NCI-H128 (cell line): ENCODE data around the gene ANKLE2.
"Not testable (repeated sequence)": the region's sequence is repeated elsewhere in the genome, so short reads cannot be mapped to it uniquely, and the experiment has no call there.

ENCODE experiments used
- DNase-seq: peaks from one replicate; lab custom pipeline; 2025; ENCODE audit not compliant: unreplicated experiment; lab: John Stamatoyannopoulos, UW

ANKLE2 gene

DNA sequence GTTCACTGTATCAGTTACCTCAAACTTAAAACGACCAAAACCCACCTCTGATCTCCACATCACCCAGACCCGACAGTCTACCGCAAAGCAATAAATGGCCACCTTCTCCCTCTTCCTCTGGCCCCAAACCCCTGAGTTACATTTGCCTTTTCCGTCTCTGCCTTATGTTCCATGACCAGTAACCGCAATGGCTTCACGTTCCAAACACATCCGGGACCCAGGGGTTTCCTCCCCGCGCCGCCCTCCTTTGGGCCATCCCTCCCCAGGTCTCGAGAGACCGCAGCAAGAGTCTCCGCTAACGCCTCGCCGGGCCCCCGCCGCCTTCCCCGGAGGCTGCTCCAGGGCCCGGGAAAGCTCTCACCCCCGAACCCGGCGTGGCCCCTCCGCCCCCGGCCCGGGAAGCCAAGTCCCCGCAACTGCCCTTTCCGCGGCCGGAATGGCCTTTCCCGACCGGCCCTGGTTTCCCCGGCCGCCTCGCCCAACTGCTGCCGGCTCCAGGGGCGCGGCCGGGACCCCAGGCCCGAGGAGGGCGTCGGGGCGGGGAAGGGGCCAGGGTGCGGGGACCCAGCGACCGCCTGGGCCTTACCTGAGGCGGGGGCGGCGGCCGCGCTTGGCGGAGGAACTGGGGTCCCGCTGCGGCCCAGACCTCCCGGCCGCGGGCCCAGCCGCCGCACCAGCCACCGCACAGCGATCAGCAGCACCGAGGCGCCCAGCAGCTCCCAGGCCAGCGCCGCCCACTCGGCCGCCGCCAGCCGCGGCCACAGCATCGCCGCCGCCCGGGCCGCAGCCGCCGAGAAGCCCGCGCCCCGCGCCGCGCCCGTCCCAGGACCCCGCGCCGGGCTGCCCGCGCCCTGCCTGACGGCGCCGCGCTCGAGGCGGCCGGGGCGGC, at the start of gene ANKLE2:
Gene ANKLE2, minus strand, starts transcription at position 801 of the 889 bp plus-strand sequence. Its CDS starts 34 bp downstream, at position 767.
- no peak for DNase-seq

DNA sequence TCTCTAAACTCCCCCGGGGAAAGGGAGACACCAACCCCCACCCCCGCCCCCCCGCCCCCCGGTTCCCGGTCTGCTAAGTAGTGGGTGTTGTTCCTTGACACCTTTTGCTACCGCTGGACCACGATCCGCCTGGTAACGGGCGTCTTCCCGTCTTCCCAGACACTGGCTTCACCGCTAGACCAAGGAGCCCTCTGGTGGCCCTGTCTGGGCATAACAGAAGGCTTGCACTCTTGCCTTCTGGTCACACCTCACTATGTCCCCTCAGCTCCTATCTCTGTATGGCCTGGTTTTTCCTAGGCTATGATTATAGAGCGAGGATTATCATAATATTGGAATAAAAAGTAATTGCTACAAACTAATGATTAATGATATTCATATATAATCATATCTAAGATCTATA, 47.8 kb upstream of the ANKLE2 start:
- DNase-seq, result peak; percentile 0

DNA sequence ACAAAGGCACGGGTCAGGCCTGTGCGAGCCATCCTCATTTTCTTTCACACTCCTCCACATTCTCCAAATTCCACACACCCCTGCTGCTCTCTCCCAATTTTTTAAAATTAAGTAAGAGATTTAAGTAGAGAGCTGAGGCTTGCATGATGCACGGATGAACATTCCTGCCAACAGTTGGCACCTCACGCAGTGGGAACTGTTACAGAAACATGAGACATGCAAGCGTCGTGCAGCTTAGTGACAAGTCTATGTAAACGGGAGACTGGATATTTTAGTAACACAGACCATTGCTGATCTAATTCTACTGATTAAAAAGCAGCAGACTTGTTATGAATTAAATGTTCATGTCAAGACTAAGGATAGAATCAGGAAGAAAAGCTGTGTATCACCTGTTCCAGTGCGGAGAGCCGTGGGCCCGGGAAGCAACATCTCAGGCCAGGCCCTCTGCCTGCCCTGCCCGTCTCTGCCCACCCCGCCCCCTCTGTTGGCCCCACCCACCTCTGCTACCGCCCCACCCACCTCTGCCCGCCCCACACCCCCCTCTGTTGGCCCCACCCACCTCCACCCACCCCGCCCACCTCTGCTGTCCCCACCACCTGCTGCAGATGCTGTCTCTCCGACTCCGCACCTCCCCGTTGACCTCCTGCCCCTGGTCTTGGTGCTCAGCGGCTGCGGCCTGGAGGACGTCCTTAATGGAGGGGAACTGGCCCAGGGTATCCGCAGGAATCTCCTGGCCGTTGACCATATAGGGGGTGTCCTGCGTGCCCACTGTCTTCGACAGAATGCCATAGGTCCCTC, 45.9 kb upstream of the ANKLE2 start:
- DNase-seq, result no peak

DNA sequence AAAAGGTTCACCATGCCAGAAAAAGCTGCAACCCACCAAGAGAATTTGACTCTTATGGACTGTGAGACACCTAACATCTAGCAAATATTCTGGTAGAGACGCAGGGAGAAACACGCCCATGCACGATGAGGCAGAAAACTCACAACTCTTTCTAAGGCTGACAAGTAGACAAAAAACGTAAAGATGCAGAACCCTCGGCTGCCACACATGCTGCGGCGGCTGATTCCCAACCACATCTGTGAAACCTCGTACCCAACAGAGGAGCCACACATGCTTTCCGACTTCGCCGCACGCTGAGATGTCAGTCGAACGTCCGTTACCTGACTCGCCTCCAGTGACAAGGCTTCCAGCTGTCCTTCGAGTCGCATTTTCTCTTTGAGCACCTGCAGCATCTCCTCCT, 45.2 kb upstream of the ANKLE2 start:
- DNase-seq, result no peak

DNA sequence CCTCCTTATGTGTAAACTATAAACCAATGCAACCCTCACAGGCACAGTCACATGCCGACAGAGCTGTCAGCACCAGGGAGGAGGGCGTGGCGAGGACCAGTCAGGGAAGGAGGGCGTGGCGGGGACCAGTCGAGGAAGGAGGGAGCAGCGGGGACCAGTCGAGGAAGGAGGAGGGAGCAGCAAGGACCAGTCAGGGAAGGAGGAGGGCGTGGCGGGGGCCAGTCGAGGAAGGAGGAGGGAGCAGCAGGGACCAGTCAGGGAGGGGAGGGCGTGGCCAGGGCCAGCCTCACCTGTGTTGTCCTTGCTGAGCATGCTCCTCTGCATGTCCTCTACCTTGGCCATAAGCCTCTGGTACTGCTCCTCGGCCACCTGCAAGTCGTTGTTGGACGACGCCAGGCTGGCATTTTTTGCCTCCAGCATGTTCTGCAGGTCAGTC, 42.8 kb upstream of the ANKLE2 start:
- no peak for DNase-seq

DNA sequence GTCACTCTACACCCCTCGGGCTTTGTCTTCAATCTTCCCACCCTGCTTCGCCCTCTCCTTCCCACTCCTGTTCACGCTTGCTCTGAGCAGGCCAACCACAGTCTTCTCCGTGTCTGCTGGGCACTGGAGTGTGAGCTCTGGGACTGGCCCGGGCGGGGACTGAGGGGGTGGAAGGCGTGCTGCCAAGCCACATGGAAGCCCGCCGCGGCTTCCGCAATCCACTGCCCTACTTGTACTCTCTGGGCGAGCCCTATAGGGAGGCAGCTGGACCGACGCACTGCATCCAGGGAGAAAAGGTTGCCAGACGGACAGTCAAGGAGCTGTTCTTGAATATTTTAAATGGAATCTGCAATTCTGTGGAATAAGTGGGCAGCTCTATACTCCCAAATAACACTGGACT, 42.3 kb upstream of the ANKLE2 start:
- DNase-seq, result no peak

DNA sequence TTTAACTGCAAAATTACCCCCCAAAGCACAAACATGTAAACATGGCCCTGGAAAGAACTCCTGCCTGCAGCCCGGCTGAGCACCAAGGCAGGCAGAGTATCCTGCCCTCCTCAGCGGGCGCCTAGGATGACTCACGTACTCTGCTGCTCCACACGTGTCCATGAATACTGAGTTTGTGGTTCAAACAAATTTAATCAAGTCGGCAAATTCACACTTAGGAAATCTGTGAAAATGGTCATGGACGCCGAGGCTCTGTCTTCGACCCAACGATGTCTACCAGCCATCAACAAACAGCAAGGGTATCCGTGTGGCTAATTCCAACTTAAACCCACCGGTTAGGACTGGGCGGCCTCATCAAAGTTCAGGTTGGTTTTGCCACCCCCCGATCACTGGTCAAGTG, 41.5 kb upstream of the ANKLE2 start:
- DNase-seq, result no peak

DNA sequence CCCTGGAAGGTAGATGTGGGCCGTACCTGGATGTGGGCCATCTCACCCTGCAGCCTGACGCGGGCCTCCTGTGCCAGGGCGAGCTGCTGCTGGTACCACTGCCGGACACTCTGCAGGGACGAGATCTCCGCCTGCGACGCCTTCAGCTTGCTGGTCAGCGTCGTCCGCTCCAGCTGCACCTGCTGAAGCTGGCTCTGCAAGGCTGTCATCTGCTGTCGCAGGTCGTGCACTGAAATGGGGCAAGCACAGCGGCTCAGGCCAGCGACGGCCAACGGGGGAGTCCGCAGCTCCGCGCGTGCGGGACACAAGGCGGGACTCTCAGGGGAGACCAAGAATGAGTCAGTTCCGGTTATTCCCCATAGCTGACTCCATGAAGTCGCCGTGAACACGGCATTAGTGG, 40.1 kb upstream of the ANKLE2 start:
- no peak for DNase-seq

DNA sequence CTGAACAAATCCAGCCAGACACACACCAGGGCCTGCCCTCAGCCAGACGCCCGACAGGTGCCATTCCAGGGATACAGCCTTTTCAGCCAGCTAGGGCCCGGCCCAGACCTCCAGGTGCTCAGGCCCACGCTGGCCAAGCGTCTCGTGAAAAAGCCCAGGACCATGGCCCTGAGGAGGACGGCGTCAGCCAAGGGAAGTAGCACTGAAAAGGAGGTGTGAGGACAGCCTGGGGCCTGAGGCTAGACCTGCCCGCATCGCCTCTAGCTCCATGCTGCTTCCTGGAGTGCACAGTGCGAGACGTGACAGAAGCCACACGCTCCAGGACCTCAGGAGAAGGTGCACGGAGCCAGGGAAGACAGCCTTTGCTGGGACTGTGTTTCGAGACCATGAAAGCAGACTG, 37.2 kb upstream of the ANKLE2 start:
- DNase-seq, result no peak

DNA sequence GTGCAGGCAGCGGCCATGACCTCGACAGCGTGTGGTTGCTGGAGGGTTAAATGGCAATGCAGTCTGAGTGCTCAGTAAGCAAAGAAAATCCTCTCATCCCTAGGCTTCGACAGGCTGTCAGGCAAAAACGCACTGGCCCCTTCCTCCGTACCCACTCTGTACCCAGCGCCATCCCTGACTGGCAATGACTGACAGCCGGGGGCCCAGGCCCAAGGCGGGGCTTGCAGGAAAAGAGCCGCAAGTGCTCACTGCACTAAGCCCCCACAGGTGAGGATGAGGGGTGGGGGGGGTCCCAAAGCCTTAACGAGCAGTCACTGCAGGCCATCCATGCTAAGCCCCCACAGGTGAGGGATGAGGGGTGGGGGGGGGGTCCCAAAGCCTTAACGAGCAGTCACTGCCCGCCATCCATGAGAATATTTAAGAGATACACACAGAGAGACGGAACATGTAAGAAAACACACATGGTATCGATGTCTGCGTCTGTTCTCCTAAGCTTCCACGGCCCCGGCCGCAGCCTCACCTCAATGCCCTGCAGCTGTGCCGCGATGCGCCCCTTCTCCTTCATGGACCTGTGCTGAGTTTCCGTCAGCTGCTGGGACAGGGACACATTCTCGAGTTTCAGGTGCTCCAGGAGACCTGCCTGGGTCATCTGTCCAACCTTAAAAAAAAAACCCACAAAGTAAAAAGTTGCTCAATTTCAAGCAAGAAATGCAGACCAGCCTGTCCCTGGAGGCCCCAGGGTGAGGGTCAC, 36.4 kb upstream of the ANKLE2 start:
- DNase-seq, result no peak

DNA sequence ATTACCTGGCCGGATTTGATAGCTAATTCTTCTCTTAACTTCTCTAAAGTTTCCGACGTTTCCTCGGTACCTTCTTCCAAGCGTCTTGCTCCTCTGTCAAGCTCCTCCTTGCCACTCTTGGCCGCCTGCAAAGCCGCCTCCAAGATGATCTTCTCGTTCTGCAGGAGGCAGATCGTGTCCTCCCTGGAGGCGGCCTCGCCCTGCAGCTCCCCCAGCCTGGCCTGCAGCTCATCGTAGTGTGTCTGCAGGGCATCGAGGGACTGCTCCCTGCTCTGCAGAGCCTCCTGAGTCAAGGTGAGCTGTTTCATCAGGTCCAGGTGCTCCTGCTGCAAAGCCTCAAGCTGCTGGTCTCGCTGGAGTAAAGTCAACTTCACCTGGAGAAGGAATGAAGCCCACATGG, 34.2 kb upstream of the ANKLE2 start:
- no peak for DNase-seq

DNA sequence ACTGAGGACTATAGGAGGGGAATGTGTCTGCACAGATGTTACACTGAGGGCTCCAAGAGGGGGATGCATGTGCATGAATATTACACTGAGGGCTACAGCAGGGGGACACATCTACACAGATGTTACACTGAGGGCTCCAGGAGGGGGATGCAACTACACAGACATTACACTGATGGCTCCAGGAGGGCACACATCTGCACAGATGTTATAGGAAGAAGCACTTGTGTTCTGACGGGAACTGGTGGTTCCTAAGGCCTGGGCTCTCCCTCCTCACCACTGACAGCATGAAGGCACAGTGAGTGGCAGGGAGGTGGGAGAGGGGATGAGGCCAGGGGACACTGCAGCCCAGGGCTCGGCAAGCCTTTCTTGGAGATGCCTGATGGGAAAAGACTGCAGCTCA, 30.3 kb upstream of the ANKLE2 start:
- not testable (repeated sequence) for DNase-seq

DNA sequence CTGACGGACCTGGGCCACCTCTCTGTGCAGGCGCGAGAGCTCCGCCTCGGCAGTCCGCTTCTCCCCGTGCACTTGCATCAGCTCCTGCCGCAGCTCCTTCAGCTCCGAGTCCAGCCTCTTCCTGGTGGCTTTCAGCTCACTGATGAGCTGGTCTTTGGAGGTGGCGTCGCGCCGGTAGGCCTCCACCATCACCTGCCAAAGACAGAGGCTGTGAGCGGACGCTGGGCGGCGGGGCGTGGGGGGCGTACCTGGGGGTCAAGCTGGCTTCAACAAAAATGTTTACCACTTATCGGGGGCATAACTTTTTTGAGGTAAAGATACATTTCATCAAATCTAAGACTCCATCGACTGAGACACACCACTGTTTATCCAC, 27.5 kb upstream of the ANKLE2 start:
- no peak for DNase-seq

DNA sequence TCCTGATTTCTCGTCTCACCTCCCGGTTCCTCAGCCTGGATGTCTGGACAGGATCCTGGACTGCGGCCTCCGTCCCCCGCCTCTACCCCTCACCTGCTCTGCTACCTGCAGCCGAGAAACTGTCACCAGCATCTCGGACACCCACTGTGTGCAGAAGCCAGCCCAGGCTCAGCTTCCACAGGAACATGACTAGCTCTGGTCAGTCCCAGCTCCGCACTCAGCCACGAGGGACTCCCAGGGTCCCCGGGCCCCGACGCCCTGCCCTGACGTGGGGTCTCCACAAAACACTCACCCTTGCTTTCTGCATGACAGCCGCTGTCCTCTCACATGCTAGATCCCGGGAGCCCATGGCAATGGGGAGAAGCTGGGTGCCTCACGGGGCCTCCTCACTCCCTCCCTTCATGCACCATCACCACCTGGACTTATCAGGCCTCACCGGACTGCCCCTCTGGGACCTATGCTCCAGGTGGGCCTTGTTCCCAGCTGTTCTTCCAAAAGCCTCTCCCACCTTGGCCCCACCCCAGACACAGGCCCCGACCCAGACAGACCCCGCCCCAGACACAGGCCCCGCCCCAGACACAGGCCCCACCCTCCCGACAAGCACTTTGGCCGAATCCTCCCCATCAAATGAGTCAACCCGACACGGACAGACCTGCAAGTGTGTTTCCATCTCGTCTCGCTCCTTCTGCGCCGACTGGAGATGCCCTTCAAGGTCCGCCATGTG, 26.9 kb upstream of the ANKLE2 start:
- no peak for DNase-seq

DNA sequence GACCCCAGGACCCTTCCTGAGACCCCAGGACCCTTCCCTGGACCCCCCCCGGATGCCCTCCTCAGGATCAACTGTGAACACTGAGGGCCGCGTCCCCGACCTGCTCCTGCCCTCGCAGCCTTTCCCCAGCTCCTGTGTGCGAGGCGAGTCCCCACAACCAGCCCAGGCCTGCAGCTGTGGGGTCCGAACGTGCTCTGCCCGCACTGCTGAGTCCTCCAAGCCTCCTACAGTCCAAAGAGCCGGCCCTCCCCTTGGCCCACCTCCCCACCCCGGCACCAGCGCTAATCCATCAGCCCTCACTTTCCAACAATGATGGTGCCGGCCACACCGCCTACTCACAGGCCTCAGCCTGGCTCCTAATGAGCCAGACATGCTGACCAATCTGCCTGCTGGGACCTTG, 26.2 kb upstream of the ANKLE2 start:
- DNase-seq, result no peak

DNA sequence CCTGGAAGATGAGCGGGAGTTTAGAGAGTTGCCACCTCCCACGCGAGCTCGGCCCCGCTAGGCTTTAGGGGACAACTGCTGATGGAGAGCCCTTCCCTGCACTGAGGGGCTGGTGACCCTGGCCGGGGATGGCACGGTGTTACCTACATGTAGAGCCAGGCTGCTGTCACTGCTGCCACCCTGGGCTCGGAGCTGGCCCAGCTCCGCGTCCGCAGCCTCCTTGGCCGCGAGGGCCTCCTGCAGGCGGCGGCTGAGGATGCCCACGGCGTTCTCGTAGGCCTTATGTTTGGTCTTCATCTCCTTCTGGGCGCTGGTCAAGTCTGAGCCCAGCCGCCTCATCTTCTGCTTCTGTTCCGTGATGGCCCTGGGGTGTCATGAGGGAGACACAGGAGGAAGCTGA, 24.6 kb upstream of the ANKLE2 start:
- DNase-seq, result no peak

DNA sequence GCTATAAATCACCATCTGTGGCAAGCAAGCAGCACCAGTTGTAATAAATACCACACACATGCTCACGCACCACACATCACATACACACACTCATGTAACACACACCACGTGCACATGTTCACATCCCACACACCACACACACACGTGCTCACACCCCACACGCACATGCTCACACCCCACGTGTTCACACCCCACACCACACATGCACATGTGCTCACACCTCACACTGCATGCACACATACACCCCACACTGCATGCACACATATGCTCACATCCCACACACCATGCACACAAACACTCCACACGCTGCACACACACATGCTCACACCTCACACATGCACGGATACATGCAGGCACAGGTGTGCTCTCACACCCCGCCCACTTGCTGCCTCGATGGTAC, 22.9 kb upstream of the ANKLE2 start:
- no peak for DNase-seq

DNA sequence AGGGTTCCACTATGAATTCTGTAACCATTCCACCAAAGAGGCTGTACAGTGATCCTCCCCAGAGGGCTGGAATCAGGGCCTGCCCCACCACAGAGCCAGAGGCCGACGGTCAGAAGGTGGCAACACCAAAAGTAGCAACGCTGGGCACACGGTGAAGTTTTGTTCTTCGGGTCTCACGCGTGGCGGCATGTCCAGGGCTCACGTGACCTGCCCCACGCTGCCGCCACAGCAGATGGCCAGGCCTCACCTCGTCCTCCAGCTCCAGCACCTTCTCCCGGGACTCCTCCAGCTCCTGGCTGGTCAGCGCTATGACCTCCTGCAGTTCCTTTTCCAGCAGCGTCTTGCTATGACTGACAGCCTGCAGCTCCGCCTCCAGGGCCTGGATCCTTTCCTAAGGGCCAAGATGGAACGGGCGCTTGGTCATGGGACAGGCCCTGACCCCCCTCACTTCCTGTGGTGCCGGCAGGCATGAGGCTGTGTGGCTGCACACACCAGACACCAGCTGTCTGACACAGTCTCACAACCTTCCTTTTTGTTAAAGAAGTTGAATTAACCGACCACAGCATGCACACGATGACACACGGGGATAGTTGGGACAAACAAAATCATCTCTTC, 22.4 kb upstream of the ANKLE2 start:
- DNase-seq, result no peak

DNA sequence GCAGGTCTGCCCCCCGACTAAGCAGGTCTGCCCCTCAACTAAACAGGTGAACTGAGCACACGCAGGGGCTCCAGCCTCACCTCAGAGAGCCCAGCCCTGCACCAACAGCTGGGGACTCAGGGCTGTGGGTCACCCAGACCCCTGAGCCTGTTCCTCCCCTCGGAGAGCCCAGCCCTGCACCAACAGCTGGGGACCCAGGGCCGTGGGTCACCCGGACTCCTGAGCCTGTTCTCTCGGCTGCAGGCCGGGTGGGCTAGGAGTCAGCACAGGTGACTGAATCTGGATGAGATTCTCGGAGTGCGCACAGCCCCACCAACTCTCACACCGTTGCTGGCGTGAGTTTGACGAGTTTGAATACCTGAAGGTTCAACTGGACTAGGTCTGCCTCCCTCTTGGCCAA, 20.3 kb upstream of the ANKLE2 start:
- no peak for DNase-seq

DNA sequence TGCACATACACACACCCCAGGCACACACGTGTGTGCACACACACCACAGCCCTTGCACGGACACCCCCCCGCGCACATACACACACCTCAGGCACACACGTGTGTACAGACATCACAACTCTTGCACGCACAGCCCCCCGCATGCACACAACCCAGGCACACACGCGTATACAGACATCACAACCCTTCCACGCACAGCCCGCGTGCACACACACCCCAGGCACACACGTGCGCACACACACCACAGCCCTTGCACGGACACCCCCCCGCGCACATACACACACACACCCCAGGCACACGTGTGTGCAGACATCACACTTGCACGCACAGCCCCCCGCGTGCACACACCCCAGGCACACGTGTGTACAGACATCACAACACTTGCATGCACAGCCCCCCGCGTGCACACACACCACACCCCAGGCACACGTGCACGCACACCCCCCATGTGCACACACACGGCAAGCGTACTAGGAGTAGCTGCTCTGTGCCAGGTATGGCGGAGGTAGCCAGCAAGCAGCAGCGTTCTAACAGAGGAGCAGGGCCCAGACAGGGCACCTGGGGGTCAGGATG, 18.2 kb upstream of the ANKLE2 start:
- no peak for DNase-seq
